Uterus (tissue), 4 donors: Measurements from ENCODE around the gene ABCG2. TPM values are rescaled to one million over a fixed set of nuclear protein-coding genes. Genes with fewer than 3 reads are reported as not detected.

ENCODE experiments used
- DNase-seq, 2 donors: peaks; one replicate each; pipeline ENCODE4 v3.0.0-alpha.2; 2019 to 2020
- H3K27ac ChIP-seq, 2 donors: fragments of 200-600 bp; sonication (generic); 1 replicate in 1 of 2; 2 replicates in 1 of 2; pipeline ENCODE4 v1.5.1; 2016 to 2018
- H3K27me3 ChIP-seq, 2 donors: fragments of 200-600 bp; sonication (generic); one replicate each; pipeline ENCODE4 v1.5.1; 2018 to 2019; ENCODE audit warnings: control low read depth in 1 of 2
- H3K36me3 ChIP-seq, 2 donors: fragments of 200-600 bp; sonication (generic); one replicate each; pipeline ENCODE4 v1.5.1; 2019; ENCODE audit warnings: control low read depth in 1 of 2
- H3K4me1 ChIP-seq, 2 donors: fragments of 200-600 bp; sonication (generic); one replicate each; pipeline ENCODE4 v1.5.1; 2018 to 2019; ENCODE audit warnings: control low read depth in 1 of 2
- H3K4me3 ChIP-seq, 2 donors: fragments of 200-600 bp; sonication (generic); 1 replicate in 1 of 2; 2 replicates in 1 of 2; pipeline ENCODE4 v1.5.1; 2018 to 2019; ENCODE audit warnings: mild to moderate bottlenecking in 1 of 2
- H3K9me3 ChIP-seq, 2 donors: fragments of 200-600 bp; sonication (generic); one replicate each; pipeline ENCODE4 v1.5.1; 2019; ENCODE audit warnings: control low read depth in 1 of 2
- CTCF ChIP-seq, 4 experiments: fragments of 200-600 bp in 2 of 4; fragments of 450-650 bp in 2 of 4; sonication (generic) in 2 of 4; IDR thresholded peaks; one replicate each; pipeline ENCODE4 v1.5.1; 2016 to 2019; ENCODE audit warnings: antibody characterized with exemption in 4 of 4, mild to moderate bottlenecking in 2 of 4, moderate library complexity in 1 of 4
- POLR2A ChIP-seq, 2 donors: fragments of 450-650 bp; IDR thresholded peaks; one replicate each; pipeline ENCODE4 v1.6.1; 2016; ENCODE audit warnings: antibody characterized with exemption in 2 of 2, mild to moderate bottlenecking in 1 of 2, moderate library complexity in 1 of 2
- intact Hi-C: fragments of 100-400 bp; cut with DNase I; formaldehyde crosslinking; loops from one replicate; pipeline ENCODE4 v1.15.1; 2023; ENCODE audit warnings: low total_unique reads
- total RNA-seq, 4 donors: library from RNA; depleted of rRNA in 3 of 4; stranded (reverse); fragments of >200 nt in 3 of 4; gene quantifications; one replicate each; pipeline versions ENCODE4 v1.1.0 to v1.2.4, GENCODE V29; 2014 to 2023
- donor health status: DM: yes; HTN: yes; CAD: no.

The ABCG2 gene
- total RNA-seq, 4 donors from 2014 or later, result 35.9 to 61.8 (median 50.0) TPM

GRCh38 chr4:88063634-88064296 is 94.7 kb downstream of the ABCG2 start:
- DNase-seq, result no peak
- intact Hi-C loops, result no loop called here
- no peak overlapping the region for H3K27ac ChIP-seq
- TF ChIP-seq POLR2A (IDR thresholded peaks at IDR 0.05) (no peak), CTCF (IDR thresholded peaks at IDR 0.05) (no peak)
- H3K4me1 ChIP-seq, result no peaks in the 10 kb centered on the region
- peaks cover 0 to 4% of the 10 kb centered on the region in 2 donors for H3K9me3 ChIP-seq
- no peaks in the 10 kb centered on the region for H3K27me3 ChIP-seq
- H3K4me3 ChIP-seq, result no peak overlapping the region
- H3K36me3 ChIP-seq, result no peaks in the 10 kb centered on the region

DNA sequence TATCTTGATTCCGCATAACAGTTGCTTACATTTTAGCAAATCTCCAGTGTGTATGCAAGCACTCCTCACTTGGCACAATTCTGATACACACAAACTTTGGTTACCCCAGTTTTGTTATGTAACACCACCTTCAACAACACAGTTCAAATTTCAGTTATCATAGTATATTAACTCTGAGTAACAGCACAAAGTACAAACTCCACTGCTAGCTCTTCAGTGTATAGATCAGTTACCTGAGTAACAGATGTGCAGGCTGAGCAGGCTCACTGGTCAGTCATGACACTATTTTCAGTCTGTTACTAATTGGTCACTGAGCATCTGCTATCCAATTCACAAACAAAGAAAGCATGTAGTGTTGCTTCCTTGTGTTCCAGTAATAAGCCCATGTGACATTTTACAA is 95.6 kb downstream of the ABCG2 start:
- no peaks in the 10 kb centered on the region for H3K4me1 ChIP-seq
- intact Hi-C loops, result no loop called here
- no peak for DNase-seq
- no peaks in the 10 kb centered on the region for H3K27me3 ChIP-seq
- no peak overlapping the region for H3K4me3 ChIP-seq
- no peaks in the 10 kb centered on the region for H3K9me3 ChIP-seq
- TF ChIP-seq CTCF (IDR thresholded peaks at IDR 0.05) (no peak), POLR2A (IDR thresholded peaks at IDR 0.05) (no peak)
- no peaks in the 10 kb centered on the region for H3K36me3 ChIP-seq
- peak overlapping the region in 1 of 2 donors; percentile 36 for H3K27ac ChIP-seq

GRCh38 chr4:88062311-88062710 is 96.1 kb downstream of the ABCG2 start:
- no peak overlapping the region for H3K4me3 ChIP-seq
- H3K36me3 ChIP-seq, result no peaks in the 10 kb centered on the region
- no peaks in the 10 kb centered on the region for H3K9me3 ChIP-seq
- no peak for DNase-seq
- no peaks in the 10 kb centered on the region for H3K4me1 ChIP-seq
- peak overlapping the region in 1 of 2 donors; percentile 36 for H3K27ac ChIP-seq
- TF ChIP-seq POLR2A (IDR thresholded peaks at IDR 0.05), result no peak
- TF ChIP-seq CTCF (IDR thresholded peaks at IDR 0.05), result no peak
- intact Hi-C loops, result no loop called here
- no peaks in the 10 kb centered on the region for H3K27me3 ChIP-seq

DNA sequence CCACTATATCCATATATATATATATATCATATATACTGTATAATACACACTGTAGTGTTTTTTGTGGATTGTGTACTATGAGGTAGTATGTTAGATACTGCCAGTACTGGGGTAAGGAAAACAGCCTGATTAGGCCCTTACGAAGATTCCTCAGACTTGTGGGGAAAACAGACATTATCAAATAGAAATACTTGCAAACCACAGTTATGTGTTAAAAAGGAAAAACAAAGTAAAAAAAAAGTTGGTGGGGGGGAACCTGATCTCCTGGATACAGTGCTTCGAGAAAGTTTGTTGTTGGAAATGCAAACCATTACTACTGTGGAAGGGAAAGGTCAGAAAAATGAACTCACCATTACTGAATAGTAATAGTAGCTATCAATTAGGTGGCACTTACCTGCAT is 98.0 kb downstream of the ABCG2 start:
- H3K9me3 ChIP-seq, result no peaks in the 10 kb centered on the region
- H3K36me3 ChIP-seq, result no peaks in the 10 kb centered on the region
- H3K4me1 ChIP-seq, result no peaks in the 10 kb centered on the region
- H3K27ac ChIP-seq, result peak overlapping the region in 1 of 2 donors; percentile 7
- H3K4me3 ChIP-seq, result no peak overlapping the region
- TF ChIP-seq CTCF (IDR thresholded peaks at IDR 0.05), result no peak
- no peak for TF ChIP-seq POLR2A (IDR thresholded peaks at IDR 0.05)
- intact Hi-C loops, result no loop called here
- no peak for DNase-seq
- H3K27me3 ChIP-seq, result no peaks in the 10 kb centered on the region

GRCh38 chr4:88059766-88060165 is 98.7 kb downstream of the ABCG2 start:
- no peak overlapping the region for H3K4me3 ChIP-seq
- no peak for DNase-seq
- no peaks in the 10 kb centered on the region for H3K36me3 ChIP-seq
- no peak for TF ChIP-seq CTCF (IDR thresholded peaks at IDR 0.05)
- no peak for TF ChIP-seq POLR2A (IDR thresholded peaks at IDR 0.05)
- H3K4me1 ChIP-seq, result no peaks in the 10 kb centered on the region
- H3K9me3 ChIP-seq, result no peaks in the 10 kb centered on the region
- no peaks in the 10 kb centered on the region for H3K27me3 ChIP-seq
- intact Hi-C loops, result no loop called here
- H3K27ac ChIP-seq, result peak overlapping the region; percentile 5 to 28
